NAMALWA (cell line): ENCODE results near the gene TNNT1.
"Not testable (repeated sequence)": the region's sequence is repeated elsewhere in the genome, so short reads cannot be mapped to it uniquely, and the experiment has no call there.

Source experiments
- DNase-seq: peaks from one replicate; pipeline ENCODE4 v3.0.0-alpha.2; 2015; ENCODE audit warnings: low spot score

TNNT1 gene

GRCh38 chr19:55169136-55169535, 20.1 kb upstream of the TNNT1 start:
- DNase-seq = no peak

DNA sequence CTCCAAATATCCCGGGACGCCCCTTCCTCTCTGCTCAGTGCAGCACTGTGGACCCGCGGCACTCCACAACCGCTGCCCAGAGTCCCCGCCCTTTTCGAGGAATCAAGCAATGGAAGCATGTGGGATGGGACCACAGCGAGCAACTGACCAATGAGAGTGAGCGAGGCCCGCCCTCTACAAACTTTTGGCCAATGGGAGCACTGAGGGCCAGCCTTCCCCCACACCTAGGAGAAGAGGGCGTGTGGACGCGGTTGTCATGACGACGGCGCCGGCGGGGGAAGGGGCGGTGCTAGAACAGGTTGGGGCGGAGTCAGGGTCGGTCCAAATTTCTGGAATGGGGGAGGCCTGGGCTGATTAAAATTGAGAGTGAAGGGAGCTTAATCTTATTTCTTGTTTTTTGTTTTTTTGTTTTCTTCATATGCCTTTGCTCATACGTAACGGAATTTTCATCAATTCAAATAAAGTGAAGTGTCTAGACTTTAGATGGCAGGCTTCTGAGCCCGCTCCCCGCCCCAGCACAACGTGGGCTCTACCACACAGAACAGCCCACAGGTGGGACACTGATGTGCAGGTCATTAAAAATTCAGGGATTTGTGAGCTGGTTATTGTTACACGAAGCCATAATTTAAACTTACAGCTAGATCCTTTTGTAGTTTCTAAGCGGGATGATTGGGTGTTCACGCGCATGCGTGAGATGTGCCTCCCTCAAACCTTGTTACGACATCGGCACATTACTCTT, 17.7 kb upstream of the TNNT1 start, which contains the start of gene DNAAF3:
Gene DNAAF3 (minus strand): TSS at position 84 of the 739 bp plus-strand sequence. CDS start 200 bp downstream, outside the sequence.
- DNase-seq = peak; percentile 98

DNA sequence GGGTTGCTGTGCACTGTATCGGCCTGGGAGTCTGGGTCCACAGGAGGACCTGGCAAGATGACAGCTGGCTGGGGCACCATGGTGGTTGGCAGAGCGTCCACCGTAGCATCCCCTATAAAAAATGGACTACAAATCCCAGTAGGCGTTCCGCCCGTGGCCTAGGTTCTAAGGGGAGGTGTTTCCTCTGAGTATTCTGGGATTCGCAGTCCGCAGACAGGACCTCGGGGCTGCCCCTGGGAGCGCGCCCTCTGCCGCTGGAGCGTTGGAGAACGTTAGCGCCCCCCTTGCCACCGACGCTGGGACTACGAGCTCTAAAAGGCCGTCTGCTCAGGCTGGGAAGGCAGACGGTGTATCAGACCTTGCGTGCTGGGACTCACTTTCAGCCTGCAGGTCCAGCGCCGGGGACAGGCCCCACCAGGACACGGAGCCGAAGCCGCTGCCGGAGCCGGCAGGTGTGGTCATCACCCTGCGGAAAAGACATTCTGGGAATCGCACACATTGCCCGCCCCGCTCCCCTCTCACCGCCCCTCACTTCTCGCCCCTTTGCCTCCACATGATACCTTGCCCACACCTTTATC, 17.0 kb upstream of the TNNT1 start:
- DNase-seq = peak; percentile 93

DNA sequence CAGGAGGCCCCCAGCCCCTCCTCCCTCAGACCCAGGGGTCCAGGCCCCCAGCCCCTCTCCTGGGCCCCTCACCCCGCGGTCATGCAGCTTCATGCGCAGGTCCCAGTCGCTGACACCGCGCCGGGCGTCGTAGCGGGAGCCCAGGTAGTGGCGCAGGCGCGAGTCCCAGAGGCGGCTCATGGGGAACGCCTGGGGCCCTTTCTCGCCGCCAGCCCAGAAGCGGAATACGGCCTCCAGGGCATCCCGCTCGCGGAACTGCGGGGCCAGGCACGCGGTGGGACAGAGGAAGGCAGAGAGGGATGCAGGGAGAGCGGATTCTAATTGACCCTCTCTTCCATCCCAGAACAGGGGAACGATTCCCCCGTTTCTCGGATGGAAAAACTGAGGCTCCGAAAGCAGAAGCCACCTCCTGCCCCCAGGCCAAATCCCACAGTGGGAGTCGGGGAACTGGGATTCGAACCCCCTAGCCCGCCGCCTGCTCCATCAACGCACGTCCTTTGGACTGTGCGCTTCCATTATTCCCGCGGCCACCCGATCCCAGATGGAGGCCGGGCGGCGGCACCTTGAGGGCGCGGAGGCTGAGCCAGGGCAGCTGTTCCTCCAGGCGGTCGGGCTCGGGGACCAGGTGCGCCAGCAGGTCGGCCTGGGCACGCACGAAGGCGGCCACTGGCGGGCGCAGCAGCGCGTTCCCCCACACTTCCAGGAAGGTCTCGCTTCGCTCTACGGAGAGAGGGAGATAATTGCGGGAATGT, 12.7 kb upstream of the TNNT1 start:
- no peak for DNase-seq

- DNase-seq = no peak
These were observed 12.0 kb upstream of the TNNT1 start for GRCh38 chr19:55160986-55161365.

DNA sequence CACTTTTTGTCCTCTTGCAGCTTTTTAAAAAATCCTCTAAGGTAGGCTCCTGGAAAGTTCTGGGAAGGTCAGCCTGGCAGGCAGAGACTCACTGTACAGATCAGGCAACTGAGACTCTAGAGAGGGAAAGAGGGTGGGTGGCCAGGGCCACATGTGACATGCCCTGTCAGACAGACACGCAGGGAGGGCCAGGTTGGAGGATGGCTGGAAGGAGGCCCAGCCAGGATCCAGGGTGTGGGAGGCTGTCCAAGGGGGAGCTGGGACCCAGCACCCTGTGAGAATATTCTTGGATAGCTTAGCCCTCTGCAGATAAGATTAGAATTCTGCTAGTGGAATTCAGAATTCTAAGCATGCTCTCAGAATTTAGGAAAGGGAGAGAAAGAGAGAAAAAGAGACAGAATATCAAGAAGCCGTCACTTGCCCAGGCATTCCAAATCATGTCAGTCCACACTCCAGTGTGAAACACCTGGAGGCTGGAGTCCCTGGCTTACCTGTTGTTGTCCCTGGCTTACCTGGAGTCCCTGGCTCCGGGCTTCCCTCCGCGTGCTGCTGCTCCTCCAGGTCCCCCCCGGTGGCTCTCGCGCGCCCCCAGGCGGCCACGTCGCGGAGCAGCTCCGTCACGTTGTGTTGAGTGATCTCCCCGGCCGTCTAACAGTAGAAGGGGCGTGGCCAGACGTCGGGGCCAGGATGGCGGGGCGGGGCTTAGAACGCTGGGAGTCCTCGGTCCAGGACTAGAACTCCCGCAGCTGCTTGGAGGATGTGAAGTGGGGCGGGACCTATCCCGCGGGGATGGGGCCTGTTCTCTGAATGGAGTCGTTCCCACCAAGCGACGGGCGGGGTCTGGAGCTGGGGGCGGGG, 11.4 kb upstream of the TNNT1 start:
- DNase-seq = peak; percentile 94

- DNase-seq = peak; percentile 48
These were observed 10.1 kb upstream of the TNNT1 start for GRCh38 chr19:55158848-55159749.

GRCh38 chr19:55158423-55158822, 9.4 kb upstream of the TNNT1 start:
- DNase-seq = no peak

DNA sequence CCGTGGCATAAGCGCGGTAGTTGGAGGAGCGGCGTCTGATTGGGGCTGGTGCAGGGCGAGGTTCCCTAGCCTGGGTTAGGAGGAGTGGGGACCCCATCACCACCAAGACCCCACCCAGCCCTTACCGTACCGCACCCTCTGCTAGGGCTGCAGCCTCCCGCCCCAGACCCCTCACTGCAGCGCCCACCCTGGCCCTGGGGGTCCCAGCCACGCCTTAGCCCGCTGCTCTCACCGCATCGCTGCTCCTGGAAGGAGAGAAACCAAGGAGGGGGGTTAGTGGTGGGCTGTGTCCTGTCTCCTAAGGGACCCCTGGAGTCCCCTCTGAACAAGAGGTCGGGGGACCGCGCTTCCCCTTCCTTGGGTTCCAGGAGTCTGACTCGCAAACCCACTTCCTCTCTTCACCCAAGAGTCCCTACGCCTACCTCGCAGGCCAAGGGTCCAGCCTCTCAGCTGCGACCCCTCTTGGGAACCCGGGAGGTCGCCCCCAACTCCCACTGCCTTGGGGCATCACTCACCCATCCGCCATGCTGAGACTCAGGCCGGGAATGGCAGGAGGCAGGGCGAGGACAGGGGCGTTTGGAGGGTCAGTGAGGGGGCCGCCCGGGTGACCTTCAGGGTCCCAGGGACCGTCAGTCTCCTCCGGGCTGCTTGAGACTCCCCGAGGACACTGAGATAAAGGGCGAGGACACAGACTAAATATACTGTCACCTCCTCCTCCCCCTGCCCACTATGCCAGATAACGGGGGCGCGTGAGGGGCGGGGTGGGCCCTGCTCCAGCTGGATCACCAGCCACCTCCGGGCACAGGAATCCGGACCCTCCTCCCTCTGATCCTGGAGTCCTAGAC, 8.3 kb upstream of the TNNT1 start, which contains the start of gene TNNI3:
Gene TNNI3 (minus strand): TSS at position 669 of the 845 bp plus-strand sequence. CDS start 143 bp downstream, at position 526.
- no peak for DNase-seq

DNA sequence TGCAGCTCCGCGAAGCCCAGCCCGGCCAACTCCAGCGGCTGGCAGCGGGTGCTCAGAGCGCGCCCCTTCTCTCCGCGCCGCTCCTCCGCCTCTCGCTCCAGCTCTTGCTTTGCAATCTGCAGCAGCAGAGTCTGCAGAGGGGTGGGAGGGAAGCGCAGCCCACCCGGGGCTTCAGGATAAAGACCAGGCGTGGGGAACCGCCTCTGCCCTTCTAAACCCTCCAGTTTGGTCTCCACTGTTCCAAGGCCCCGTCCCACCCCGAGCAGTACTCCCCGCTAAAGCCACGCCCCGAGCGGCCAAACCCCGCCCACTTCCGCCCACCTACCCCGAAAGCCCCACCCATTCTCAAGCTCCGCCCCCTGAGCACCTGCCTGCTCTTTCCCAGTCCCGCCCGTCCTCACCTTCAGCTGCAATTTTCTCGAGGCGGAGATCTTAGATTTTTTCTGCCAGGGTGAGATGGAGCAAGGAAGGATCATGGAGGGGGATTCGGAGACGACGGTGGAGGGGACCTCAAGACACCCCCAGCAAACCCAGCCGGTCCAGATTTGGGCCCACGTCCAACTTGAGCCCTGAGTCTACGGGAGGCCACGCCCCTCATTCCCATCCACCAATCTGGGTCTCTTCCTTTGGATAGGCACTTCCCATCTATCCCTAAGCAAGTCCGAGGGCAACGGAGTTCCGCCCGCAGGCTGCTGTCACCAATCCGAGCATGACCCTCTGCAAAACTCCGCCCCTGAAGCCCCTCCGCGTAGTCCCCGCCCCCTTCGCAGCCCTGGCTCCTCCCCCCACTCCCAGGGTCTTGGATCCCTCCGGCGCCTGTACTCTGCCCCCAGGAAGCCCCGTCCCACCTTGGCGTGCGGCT, 7.4 kb upstream of the TNNT1 start:
- DNase-seq = peak; percentile 59

DNA sequence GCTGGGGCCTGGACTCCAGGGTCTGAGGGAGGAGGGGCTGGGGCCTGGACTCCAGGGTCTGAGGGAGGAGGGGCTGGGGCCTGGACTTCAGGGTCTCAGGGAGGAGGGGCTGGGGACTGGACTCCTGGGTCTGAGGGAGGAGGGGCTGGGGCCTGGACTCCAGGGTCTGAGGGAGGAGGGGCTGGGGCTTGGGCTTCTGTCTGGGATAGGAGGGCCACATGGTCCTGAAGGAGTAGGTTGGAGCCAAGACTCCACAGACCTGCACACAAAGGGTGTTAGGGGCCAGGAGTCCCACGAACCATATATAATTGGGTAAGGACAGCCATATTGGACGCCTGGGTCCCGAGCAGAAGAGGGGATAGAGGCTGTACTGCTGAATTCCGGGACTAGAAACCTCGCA, 6.8 kb upstream of the TNNT1 start:
- DNase-seq = not testable (repeated sequence)

GRCh38 chr19:55153652-55154264, 4.8 kb upstream of the TNNT1 start:
- DNase-seq = peak; percentile 38

DNA sequence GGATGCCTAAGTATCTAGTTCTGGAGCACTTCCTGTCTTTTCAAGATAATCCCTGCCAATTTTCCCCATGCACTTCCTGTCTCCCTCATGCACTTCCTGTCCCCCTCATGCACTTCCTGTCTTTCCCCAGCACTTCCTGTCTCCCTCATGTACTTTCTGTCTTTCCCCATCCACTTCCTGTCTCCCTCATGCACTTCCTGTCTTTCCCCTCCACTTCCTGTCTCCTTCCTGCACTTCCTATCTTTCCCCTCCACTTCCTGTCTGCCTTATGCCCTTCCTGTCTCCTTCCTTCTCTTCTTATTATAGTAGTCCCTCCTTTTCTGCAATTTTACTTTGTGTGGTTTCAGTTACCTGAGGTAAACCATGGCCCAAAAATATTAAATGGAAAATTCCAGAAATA, 3.0 kb upstream of the TNNT1 start:
- DNase-seq = no peak

DNA sequence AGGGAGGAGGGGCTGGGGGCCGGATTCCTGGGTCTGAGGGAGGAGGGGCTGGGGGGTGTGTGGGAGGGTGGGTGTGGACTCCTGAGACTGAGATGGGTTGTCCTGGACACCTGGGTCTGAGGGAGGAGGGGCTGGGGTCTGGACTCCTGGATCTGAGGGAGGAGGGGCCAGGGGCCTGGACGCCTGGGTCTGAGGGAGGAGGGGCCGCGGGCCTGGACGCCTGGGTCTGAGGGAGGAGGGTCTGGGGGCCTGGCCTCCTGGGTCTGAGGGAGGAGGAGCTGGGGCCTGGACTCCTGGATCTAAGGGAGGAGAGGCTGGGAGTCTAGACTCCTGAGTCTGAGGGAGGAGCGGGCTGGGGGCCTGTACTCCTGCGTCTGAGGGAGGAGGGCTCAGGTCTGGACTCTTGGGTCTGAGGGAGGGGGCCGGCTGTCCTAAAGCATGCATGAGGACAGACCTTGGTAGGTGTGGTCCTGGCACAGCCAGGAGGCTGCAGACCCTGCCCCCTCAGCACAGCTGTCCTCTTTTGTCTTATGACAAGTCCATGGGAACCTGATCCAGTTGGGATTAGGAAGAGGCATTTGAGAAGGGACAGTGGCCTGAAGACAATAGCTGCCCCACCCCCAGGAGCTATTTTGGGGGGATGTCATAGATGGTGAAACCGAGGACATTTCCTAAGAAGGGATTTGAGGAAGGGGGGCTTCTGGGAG, 1.3 kb downstream of the TNNT1 start:
- DNase-seq = no peak

DNA sequence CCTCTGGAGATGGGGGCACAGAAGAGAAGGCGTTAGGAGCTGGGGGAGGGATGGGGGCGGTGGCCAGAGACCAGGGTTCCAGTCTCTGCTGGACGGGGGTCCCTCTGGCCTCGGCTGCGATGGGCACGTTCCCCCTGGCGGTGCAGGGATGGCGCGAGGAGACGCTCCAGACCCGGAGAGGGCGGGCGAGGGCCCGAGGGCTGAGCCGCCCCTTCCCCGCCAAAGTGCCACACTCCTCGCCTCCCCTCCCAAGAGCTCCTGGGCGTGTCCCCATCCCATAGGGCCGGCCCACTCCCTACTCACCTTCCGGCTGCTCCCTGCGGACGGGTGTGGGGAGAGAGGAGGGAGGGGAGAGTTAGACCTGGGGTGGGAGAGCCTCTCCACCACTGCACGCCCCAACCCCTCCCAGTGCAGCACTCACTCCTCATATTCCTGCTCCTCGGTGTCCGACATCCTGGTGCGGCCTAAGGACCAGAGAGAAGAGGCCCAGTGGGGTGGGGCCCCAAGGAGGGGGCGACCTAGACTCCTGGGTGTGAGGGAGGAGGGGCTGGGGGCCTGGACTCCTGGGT, 2.2 kb downstream of the TNNT1 start:
- no peak for DNase-seq

DNA sequence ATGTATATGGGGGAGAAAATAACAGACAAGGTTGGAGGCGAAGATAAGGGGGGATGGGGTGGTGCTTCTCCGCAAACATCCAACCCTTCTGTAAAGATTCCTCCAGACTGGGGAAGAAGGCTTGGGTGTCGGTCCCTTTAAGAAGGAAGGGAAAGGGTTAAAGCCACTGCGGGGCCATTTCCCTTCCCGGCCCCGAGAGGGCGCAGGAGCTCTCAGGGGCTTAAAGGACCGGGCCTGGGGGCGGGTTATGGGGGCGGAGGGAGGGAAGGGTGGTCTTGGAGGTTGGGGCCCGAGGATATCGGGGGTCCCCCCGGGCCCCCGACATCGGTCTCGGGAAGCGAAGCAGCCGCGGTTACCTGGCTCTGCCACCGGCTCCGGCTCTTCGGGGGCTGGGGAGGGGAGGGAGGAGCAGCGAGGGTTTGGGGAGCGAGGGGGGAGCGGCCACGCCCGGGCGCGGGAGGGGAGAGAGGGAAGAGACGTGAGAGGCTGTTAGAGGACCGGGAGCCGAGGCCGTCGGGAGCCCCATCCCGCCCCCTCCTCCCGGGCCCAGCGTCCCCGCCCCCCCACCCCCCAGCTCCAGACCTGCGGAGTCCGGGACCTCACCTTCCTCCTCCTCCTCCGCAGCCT, 2.8 kb downstream of the TNNT1 start:
- peak; percentile 67 for DNase-seq

- DNase-seq = no peak
These were observed 3.8 kb downstream of the TNNT1 start for GRCh38 chr19:55145232-55145631.
